Thyroid gland (tissue), 4 donors: ENCODE data around the gene GALNT2. TPM values are rescaled to one million over a fixed set of nuclear protein-coding genes. Genes with fewer than 3 reads are reported as not detected.

Experiments used
- DNase-seq, 2 donors: peaks; one replicate each; pipeline ENCODE4 v3.0.0-alpha.2; 2019
- H3K27ac ChIP-seq, 3 donors: fragments of 200-600 bp; sonication (generic); 1 replicate in 2 of 3; 2 replicates in 1 of 3; pipeline ENCODE4 v1.5.1; 2016 to 2019; ENCODE audit warnings: mild to moderate bottlenecking in 1 of 3, moderate library complexity in 1 of 3
- H3K27me3 ChIP-seq: fragments of 200-600 bp; sonication (generic); one replicate; pipeline ENCODE4 v1.5.1; 2019
- H3K36me3 ChIP-seq, 2 donors: fragments of 200-600 bp; sonication (generic); one replicate each; pipeline ENCODE4 v1.5.1; 2016 to 2019
- H3K4me1 ChIP-seq, 2 donors: fragments of 200-600 bp; sonication (generic); one replicate each; pipeline ENCODE4 v1.5.1; 2017 to 2019
- H3K4me3 ChIP-seq, 3 donors: fragments of 200-600 bp; sonication (generic); replicated peaks in 1 of 3; 1 replicate in 2 of 3; 2 replicates in 1 of 3; pipeline ENCODE4 v1.5.1; 2016; ENCODE audit warnings: mild to moderate bottlenecking in 1 of 3
- H3K9me3 ChIP-seq: fragments of 200-600 bp; sonication (generic); one replicate; pipeline ENCODE4 v1.5.1; 2017
- CTCF ChIP-seq, 6 experiments: fragments of 200-600 bp in 3 of 6; fragments of 450-650 bp in 3 of 6; sonication (generic) in 3 of 6; IDR thresholded peaks; one replicate each; pipeline ENCODE4 v1.5.1; 2016 to 2019; ENCODE audit warnings: antibody characterized with exemption in 6 of 6, mild to moderate bottlenecking in 2 of 6, inconsistent platforms in 1 of 6, moderate library complexity in 1 of 6
- POLR2A ChIP-seq, 2 donors: fragments of 450-650 bp; IDR thresholded peaks; one replicate each; pipeline ENCODE4 v1.6.1; 2017; ENCODE audit warnings: antibody characterized with exemption in 2 of 2, mild to moderate bottlenecking in 2 of 2, moderate library complexity in 1 of 2
- WGBS, 2 donors: methylation state at CpG; one replicate each; pipeline ENCODE4 v1.1.5; 2017; 5-methylcytosine and 5-hydroxymethylcytosine counted together
- intact Hi-C: fragments of 100-400 bp; cut with DNase I; formaldehyde crosslinking; loops from one replicate; pipeline ENCODE4 v1.15.1; 2023
- total RNA-seq, 4 donors: library from RNA; depleted of rRNA; stranded (reverse); fragments of >200 nt; gene quantifications; one replicate each; pipeline ENCODE4 v1.2.3, GENCODE V29; 2016

The GALNT2 gene
- total RNA-seq, 4 donors from 2014 or later, result 26.2 to 48.9 (median 42.3) TPM

GRCh38 chr1:230122366-230123279, 55.6 kb downstream of the GALNT2 start:
- Histone ChIP-seq H3K9me3 (no peaks in the 10 kb centered on the region), H3K4me3 (no peak overlapping the region), H3K4me1 (peaks cover 23 to 26% of the 10 kb centered on the region in 2 donors), H3K27me3 (no peaks in the 10 kb centered on the region), H3K27ac (no peak overlapping the region), H3K36me3 (no peaks in the 10 kb centered on the region)
- no peak for DNase-seq
- WGBS, 2 donors, result 93 to 94% methylated on average over 16 of the region's 16 CpGs
- no peak for TF ChIP-seq CTCF (IDR thresholded peaks at IDR 0.05)
- no peak for TF ChIP-seq POLR2A (IDR thresholded peaks at IDR 0.05)
- intact Hi-C loops, result loop anchor here (10.0 kb wide), 1 partner anchor 48 kb away; no protein-coding TSS in a partner anchor

GRCh38 chr1:230123280-230124185, 56.5 kb downstream of the GALNT2 start:
- 86 to 91% methylated on average over 13 of the region's 13 CpGs for WGBS, 2 donors
- H3K27me3 ChIP-seq, result no peaks in the 10 kb centered on the region
- peak overlapping the region in 1 of 3 donors; percentile 55 for H3K27ac ChIP-seq
- no peak for DNase-seq
- intact Hi-C loops, result loop anchor here (10.0 kb wide), 1 partner anchor 49 kb away; no protein-coding TSS in a partner anchor
- TF ChIP-seq POLR2A (IDR thresholded peaks at IDR 0.05) (no peak), CTCF (IDR thresholded peaks at IDR 0.05) (no peak)
- H3K36me3 ChIP-seq, result no peaks in the 10 kb centered on the region
- no peak overlapping the region for H3K4me3 ChIP-seq
- H3K9me3 ChIP-seq, result no peaks in the 10 kb centered on the region
- H3K4me1 ChIP-seq, result peaks cover 23 to 26% of the 10 kb centered on the region in 2 donors

- peaks cover 32 to 35% of the 10 kb centered on the region in 2 donors for H3K4me1 ChIP-seq
- no peaks in the 10 kb centered on the region for H3K36me3 ChIP-seq
- no peak for TF ChIP-seq POLR2A (IDR thresholded peaks at IDR 0.05)
- no peak for TF ChIP-seq CTCF (IDR thresholded peaks at IDR 0.05)
- H3K27ac ChIP-seq, result peak overlapping the region in 1 of 3 donors; percentile 55
- no peak overlapping the region for H3K4me3 ChIP-seq
- 90% methylated on average over 9 of the region's 9 CpGs for WGBS, 2 donors
- DNase-seq, result peak in 1 of 2 donors; percentile 32
- intact Hi-C loops, result loop anchor here (10.0 kb wide), 1 partner anchor 50 kb away; no protein-coding TSS in a partner anchor
- H3K9me3 ChIP-seq, result no peaks in the 10 kb centered on the region
- H3K27me3 ChIP-seq, result no peaks in the 10 kb centered on the region
These were observed 57.4 kb downstream of the GALNT2 start for GRCh38 chr1:230124186-230125128.

GRCh38 chr1:230125141-230125540, 58.1 kb downstream of the GALNT2 start:
- Histone ChIP-seq H3K4me3 (no peak overlapping the region), H3K27ac (peak overlapping the region in 1 of 3 donors; percentile 55)

More at GRCh38 chr1:230125141-230125540, 58.1 kb downstream of the GALNT2 start:
- Histone ChIP-seq H3K9me3 (no peaks in the 10 kb centered on the region), H3K4me1 (peaks cover 39 to 42% of the 10 kb centered on the region in 2 donors), H3K27me3 (no peaks in the 10 kb centered on the region), H3K36me3 (no peaks in the 10 kb centered on the region)
- no peak for DNase-seq
- intact Hi-C loops, result loop anchor here (10.0 kb wide), 1 partner anchor 50 kb away; no protein-coding TSS in a partner anchor
- TF ChIP-seq POLR2A (IDR thresholded peaks at IDR 0.05), result no peak
- no peak for TF ChIP-seq CTCF (IDR thresholded peaks at IDR 0.05)
- WGBS, 2 donors, result 92 to 98% methylated on average over 6 of the region's 6 CpGs
